Stimulated activated CD8-positive, alpha-beta memory T cell treated with anti-CD3 and anti-CD28 coated beads, Interleukin-15, amount 100 ng/mL, for 24 hours (primary cell): Measurements from ENCODE around the gene CROCC.

Experiments used
- DNase-seq: peaks from one replicate; pipeline ENCODE4 v3.0.0-alpha.2; 2020; ENCODE audit warnings: low read depth

CROCC gene

GRCh38 chr1:17011439-17012307 is 89.9 kb downstream of the CROCC start, which contains the start of gene ATP13A2:
TSS of gene ATP13A2 (minus strand) at chr1:17011928. CDS start at chr1:17011738, 190 bp downstream.
- peak; percentile 52 for DNase-seq

DNA sequence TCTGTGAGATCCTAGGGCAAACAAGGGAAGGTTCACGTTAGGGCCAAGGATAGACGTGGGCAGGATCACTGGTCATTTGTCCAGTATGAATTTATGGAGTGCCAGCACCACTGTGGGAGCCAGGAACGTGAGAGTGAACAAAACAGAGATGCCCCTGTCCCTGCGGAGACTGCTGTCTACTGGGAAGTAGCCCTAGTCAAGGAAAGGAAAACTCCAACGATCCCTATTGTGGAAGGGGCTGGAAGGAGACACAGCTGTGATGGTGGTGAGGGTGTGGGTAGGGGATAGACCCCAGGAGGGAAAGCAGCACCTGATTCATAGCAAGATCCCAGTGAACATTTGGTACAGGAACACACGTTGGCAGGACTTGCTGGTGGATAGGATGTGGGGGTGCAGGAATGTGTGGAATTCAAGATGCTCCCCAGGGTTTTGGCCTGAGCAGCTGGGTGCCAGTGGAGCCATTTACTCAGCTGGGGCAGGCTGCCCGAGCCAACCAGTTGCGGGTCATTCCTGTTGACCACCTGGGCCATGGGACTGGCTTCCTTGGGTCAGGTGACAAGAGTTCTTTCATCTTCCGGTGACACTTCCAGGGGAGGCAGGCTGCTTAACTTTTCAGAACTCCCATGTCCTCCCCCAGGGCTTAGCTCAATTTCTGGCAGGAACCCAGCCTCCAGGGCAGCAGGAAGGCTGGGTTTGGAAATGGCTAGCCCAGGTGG is 91.2 kb downstream of the CROCC start:
- no peak for DNase-seq

DNA sequence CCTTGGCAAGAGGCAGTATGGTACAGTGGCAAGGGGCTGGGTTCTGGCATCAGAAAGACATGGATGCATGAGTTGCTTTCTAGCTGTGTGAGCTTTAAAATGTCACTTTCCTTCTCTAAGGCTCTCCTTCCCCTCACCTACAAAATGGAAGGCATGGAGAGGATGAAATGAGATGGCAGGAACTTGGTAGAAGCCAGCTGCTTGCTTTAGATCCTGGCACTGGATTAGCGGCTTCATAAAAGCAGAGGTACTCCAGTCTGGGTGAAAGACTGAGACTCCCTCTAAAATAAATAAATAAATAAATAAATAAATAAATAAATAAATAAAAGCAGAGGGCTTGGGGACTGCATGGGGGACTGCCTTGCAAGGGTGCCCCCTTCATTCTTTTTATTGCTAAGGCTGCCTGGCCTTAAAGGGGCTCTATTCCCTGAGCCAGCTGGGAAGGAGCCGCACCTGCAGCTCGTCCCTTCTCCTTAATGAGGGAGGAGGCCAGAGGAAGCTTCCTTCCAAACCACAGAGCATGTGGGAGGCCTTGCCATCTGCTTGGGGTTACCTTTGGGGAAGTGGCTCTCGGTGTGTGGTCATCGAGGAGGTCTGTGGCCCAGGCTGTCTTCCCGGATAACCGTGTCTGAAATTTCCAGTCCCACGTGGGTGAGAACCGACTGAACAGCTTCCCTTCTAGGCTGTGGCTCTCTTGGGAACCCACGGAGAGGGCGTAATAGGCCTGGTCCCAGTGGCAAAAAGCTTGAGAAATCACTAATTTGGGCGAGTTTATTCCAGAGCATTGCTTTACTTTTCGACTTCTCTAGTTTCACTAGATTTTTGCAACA is 92.0 kb downstream of the CROCC start:
- no peak for DNase-seq

GRCh38 chr1:17014671-17015567 is 93.2 kb downstream of the CROCC start:
- no peak for DNase-seq

DNA sequence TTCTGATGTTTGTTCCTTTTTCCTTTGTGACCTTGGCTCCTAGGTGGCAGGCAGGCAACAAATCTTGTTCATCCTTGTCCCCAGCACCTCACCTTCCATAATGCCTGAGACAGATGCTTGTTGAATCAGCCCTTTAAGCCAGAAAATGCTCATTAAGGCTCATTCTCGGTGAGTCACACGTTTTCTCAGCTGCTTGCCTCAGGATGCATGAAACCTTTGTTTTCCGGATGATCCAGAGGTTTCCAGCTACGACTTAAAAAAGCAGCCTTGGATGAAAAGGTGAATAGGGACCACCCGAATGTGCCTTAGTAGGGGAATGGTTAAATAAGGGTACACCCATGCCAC is 94.6 kb downstream of the CROCC start:
- no peak for DNase-seq

DNA sequence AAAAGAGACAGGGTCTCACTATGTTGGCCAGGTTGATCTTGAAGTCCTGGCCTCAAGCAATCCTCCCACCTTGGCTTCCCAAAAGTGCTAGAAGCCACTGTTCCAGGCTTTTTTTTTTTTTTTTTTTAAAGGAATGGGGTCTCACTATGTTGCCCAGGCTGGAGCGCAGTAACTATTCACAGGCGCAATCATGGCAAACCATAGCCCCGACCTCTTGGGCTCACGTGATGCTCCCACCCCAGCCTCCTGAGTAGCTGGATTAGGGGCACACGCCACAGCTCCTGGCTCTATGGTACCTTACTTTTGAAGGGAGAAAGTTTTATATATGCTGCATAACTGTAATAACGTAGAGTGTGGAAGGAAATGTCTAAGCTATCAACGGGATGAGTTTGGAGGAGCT is 95.7 kb downstream of the CROCC start:
- no peak for DNase-seq

DNA sequence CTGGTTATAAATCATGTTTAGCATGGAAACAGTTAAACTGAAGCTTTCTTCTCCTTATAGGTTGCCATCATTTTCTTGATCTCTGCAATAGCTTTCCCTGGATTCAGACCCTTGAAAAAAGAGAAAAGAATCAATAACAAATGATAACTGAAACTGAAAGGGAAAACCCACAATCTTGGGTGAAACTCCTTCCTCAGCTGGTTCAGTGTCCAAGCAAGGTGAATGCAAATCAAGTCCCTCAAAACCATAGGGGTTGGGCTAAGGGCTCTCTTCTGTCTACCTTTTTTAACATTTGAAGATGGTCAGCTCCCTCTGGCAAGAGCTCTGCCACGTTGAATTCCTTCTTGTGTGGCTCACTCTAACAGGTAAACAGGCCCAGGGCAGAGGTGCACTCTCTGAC is 97.1 kb downstream of the CROCC start:
- no peak for DNase-seq

DNA sequence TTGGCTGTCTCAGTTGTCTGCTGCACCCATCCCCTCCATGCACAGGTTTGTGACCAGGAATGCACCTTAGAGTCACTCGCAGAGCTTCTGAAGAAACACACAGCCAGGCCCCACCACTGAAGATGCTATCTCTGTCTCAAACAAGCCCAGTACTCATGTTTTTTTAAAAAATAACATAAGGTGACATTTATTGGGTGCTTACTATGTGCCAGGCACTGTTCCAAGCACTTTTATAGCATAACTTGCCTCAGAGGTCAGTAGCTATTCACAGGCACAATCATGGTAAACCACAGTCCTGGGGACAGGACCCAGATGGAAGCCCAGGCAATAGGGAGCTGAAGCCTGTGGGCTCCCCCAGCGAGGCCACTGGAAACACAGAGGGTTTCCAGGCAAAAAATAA is 98.8 kb downstream of the CROCC start:
- no peak for DNase-seq

DNA sequence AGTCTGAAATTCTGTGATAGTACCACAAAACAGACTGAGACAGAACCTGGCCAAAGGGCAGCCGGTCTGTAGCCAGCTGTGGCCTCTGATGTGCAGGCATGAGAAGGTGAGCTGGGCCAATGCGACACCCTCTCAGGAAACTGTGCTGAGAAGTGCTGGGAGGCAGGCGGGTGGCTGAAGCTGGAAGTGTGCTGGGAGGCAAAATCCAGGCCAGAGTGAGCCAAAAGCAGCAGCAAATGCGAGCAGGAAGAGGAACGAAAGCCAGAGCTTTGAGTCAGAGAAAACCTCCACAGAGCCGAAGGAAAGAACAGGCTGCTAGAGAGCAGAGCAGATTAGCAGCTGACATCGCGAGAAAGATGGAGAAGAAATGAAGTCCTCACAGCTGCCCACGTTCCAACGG is 100.2 kb downstream of the CROCC start:
- DNase-seq, result no peak
